ENCODE results near the gene FCHSD2. TPM values are rescaled to one million over a fixed set of nuclear protein-coding genes. Genes with fewer than 3 reads are reported as not detected.

Gene FCHSD2
- total and polyA plus RNA-seq, 2 of the 13 experiments (the other 11 are each of a cell fraction or from before 2014, with no cell fraction given) = 20.5 to 24.8 TPM

GRCh38 chr11:72985645-72986044, 156.5 kb downstream of the FCHSD2 start (continued):
- TF ChIP-seq ZNF691 (CRISPR knock-in tag; IDR thresholded peaks at IDR 0.05; ENCODE audit: borderline replicate concordance, low read depth) = no peak
- no peak for TF ChIP-seq STAT5B (CRISPR knock-in tag; IDR thresholded peaks at IDR 0.05)
- TF ChIP-seq ZNF598 (CRISPR knock-in tag; IDR thresholded peaks at IDR 0.05; ENCODE audit: borderline replicate concordance) = no peak

GRCh38 chr11:72984453-72985077, 157.6 kb downstream of the FCHSD2 start:
- Histone ChIP-seq H3K79me2 (ENCODE audit: insufficient read depth, low read length) (peaks cover under 1% of the 10 kb centered on the region), H3K9ac (ENCODE audit: insufficient read depth, low read depth, low read length) (no peak overlapping the region), H3K9me3 (ENCODE audit: low read length) (no peaks in the 10 kb centered on the region), H4K20me1 (ENCODE audit: insufficient read depth, low read length) (no peaks in the 10 kb centered on the region; the same call in 1 of the 2 replicates), H3K36me3 (replicated peaks in 1 of 2; ENCODE audit: control insufficient read depth in 1 of 2, insufficient read depth in 2 of 2, low read length in 2 of 2) (peaks cover 13 to 66% of the 10 kb centered on the region in 2 experiments), H3K27me3 (ENCODE audit: control insufficient read depth in 1 of 2, insufficient read depth in 2 of 2, low read length in 2 of 2) (no peaks in the 10 kb centered on the region), H3K4me3 (replicated peaks in 1 of 3; ENCODE audit: insufficient read depth in 1 of 3, low read depth in 2 of 3, low read length in 3 of 3) (no peak overlapping the region), H3K4me2 (ENCODE audit: low read depth, low read length) (no peak overlapping the region), H2AFZ (ENCODE audit: low read length) (no peak overlapping the region), H3K27ac (ENCODE audit: extremely low read length, insufficient read depth, low read length) (no peak overlapping the region), H3K4me1 (ENCODE audit: insufficient read depth, low read length) (peaks cover 6% of the 10 kb centered on the region; the same call in 1 of the 2 replicates)
- CTCF ChIA-PET (ENCODE audit: low intra/inter-chr PET ratio, low total read pairs) = no interaction called here
- TF ChIP-seq RBM22 (optimal IDR thresholded peaks at IDR 0.05; ENCODE audit: low read length) = peak; percentile 17
- no peak for TF ChIP-seq POGZ (CRISPR knock-in tag; IDR thresholded peaks at IDR 0.05)
- no peak for TF ChIP-seq NFRKB (IDR thresholded peaks at IDR 0.05)
- no peak for TF ChIP-seq HMGXB3 (CRISPR knock-in tag; IDR thresholded peaks at IDR 0.05; ENCODE audit: borderline replicate concordance)
- TF ChIP-seq ATM (IDR thresholded peaks at IDR 0.05; ENCODE audit: borderline replicate concordance) = no peak
- in situ Hi-C loops (cut with HindIII; ENCODE audit: extremely low pct_ligation_motif_present, low pct_unique_long_range_greater_than_20kb) (no loop called here), intact Hi-C loops (cut with micrococcal nuclease; ENCODE audit: unreplicated experiment) (no loop called here)
- DNase-seq (ENCODE audit: low spot score) = no peak
- ATAC-seq = no peak
- no peak for FAIRE-seq
- POLR2A ChIA-PET = no interaction called here
- WGBS (ENCODE audit: low lambda C conversion rate) = 92% methylated on average over 3 of the region's 3 CpGs
- BruUV-seq (replicated peaks) = no TSS peak
